H9 (cell line): ENCODE data around the gene RRP9. TPM values are rescaled to one million over a fixed set of nuclear protein-coding genes. Genes with fewer than 3 reads are reported as not detected.

ENCODE experiments used
- DNase-seq: peaks from one replicate; pipeline ENCODE4 v3.0.0-alpha.2; 2017
- H2AFZ ChIP-seq: one replicate; pipeline ENCODE4 v1.6.1; 2013; ENCODE audit warnings: mild to moderate bottlenecking, low read length, control low read depth, moderate library complexity
- H2AK5ac ChIP-seq: 2 replicates; pipeline ENCODE4 v1.6.1; 2013; ENCODE audit warnings: low read length, control low read depth, mixed read lengths; ENCODE audit not compliant: insufficient read length
- H2BK120ac ChIP-seq: one replicate; pipeline ENCODE4 v1.6.1; 2013; ENCODE audit warnings: low read depth, mild to moderate bottlenecking, low read length, control low read depth, inconsistent platforms; ENCODE audit not compliant: poor library complexity, severe bottlenecking
- H2BK12ac ChIP-seq: 2 replicates; pipeline ENCODE4 v1.6.1; 2013; ENCODE audit warnings: low read length, control low read depth, mixed read lengths, low read depth; ENCODE audit not compliant: insufficient read length
- H2BK15ac ChIP-seq: 2 replicates; pipeline ENCODE4 v1.6.1; 2013; ENCODE audit warnings: low read depth, low read length, control low read depth
- H2BK20ac ChIP-seq: one replicate; pipeline ENCODE4 v1.6.1; 2013; ENCODE audit warnings: low read depth, mild to moderate bottlenecking, low read length, control low read depth, inconsistent platforms; ENCODE audit not compliant: poor library complexity, severe bottlenecking
- H2BK5ac ChIP-seq: 2 replicates; pipeline ENCODE4 v1.6.1; 2013; ENCODE audit warnings: low read length, control low read depth, mixed read lengths; ENCODE audit not compliant: insufficient read length
- H3K14ac ChIP-seq: 2 replicates; pipeline ENCODE4 v1.6.1; 2013; ENCODE audit warnings: low read length, control low read depth; ENCODE audit not compliant: insufficient read depth
- H3K18ac ChIP-seq: 2 replicates; pipeline ENCODE4 v1.6.1; 2013; ENCODE audit warnings: low read depth, mild to moderate bottlenecking, mixed read lengths, low read length, control low read depth; ENCODE audit not compliant: insufficient read length
- H3K23ac ChIP-seq: 2 replicates; pipeline ENCODE4 v1.6.1; 2013; ENCODE audit warnings: low read length, control low read depth, mixed read lengths, low read depth; ENCODE audit not compliant: insufficient read length
- H3K23me2 ChIP-seq: 2 replicates; pipeline ENCODE4 v1.6.1; 2013; ENCODE audit warnings: low read depth, mild to moderate bottlenecking, mixed read lengths, low read length, control low read depth; ENCODE audit not compliant: insufficient read length, poor library complexity, severe bottlenecking
- H3K27ac ChIP-seq: 2 replicates; pipeline ENCODE4 v1.5.1; 2013; ENCODE audit warnings: low read length, control low read depth, mixed read lengths, low read depth; ENCODE audit not compliant: insufficient read length
- H3K27me3 ChIP-seq: 2 replicates; pipeline ENCODE4 v1.6.1; 2013; ENCODE audit warnings: low read length, control low read depth, inconsistent platforms; ENCODE audit not compliant: insufficient read depth
- H3K4ac ChIP-seq: 2 replicates; pipeline ENCODE4 v1.6.1; 2013; ENCODE audit warnings: low read depth, mild to moderate bottlenecking, control low read depth, inconsistent platforms, low read length, moderate library complexity
- H3K4me1 ChIP-seq: 2 replicates; pipeline ENCODE4 v1.6.1; 2013; ENCODE audit warnings: low read length, control low read depth, inconsistent platforms; ENCODE audit not compliant: insufficient read depth
- H3K4me2 ChIP-seq: 2 replicates; pipeline ENCODE4 v1.6.1; 2013; ENCODE audit warnings: low read length, control low read depth, mixed read lengths; ENCODE audit not compliant: insufficient read length, insufficient read depth
- H3K56ac ChIP-seq: 2 replicates; pipeline ENCODE4 v1.6.1; 2013; ENCODE audit warnings: low read depth, mild to moderate bottlenecking, mixed read lengths, low read length, control low read depth; ENCODE audit not compliant: insufficient read length
- H3K79me1 ChIP-seq: 2 replicates; pipeline ENCODE4 v1.6.1; 2013; ENCODE audit warnings: low read depth, mild to moderate bottlenecking, moderate library complexity, low read length, control low read depth, inconsistent platforms; ENCODE audit not compliant: insufficient read depth, poor library complexity, severe bottlenecking
- H3K79me2 ChIP-seq: 2 replicates; pipeline ENCODE4 v1.6.1; 2013; ENCODE audit warnings: low read length, control low read depth, inconsistent platforms; ENCODE audit not compliant: insufficient read depth
- H3K9ac ChIP-seq: 2 replicates; pipeline ENCODE4 v1.6.1; 2013; ENCODE audit warnings: low read length, control low read depth, mixed read lengths; ENCODE audit not compliant: insufficient read length; ENCODE audit errors: extremely low read depth
- H3K9me3 ChIP-seq: one replicate; pipeline ENCODE4 v1.6.1; 2013; ENCODE audit warnings: low read depth, low read length, inconsistent platforms; ENCODE audit not compliant: control insufficient read depth
- H3T11ph ChIP-seq: one replicate; pipeline ENCODE4 v1.6.1; 2013; ENCODE audit warnings: mild to moderate bottlenecking, low read length, control low read depth, inconsistent platforms
- H4K20me1 ChIP-seq: one replicate; pipeline ENCODE4 v1.6.1; 2013; ENCODE audit not compliant: control insufficient read depth, insufficient read length, insufficient read depth
- H4K5ac ChIP-seq: 2 replicates; pipeline ENCODE4 v1.6.1; 2013; ENCODE audit warnings: low read depth, mild to moderate bottlenecking, mixed read lengths, low read length, control low read depth; ENCODE audit not compliant: insufficient read length
- H4K8ac ChIP-seq: replicated peaks from 2 replicates; pipeline ENCODE4 v1.6.1; 2013; ENCODE audit warnings: low read length, control low read depth, mixed read lengths, low read depth; ENCODE audit not compliant: insufficient read length
- H4K91ac ChIP-seq: 2 replicates; pipeline ENCODE4 v1.6.1; 2013; ENCODE audit warnings: low read depth, mild to moderate bottlenecking, moderate library complexity, mixed read lengths, low read length, control low read depth; ENCODE audit not compliant: insufficient read length
- H3K27ac Mint-ChIP-seq, 3 experiments: 2 replicates in 2 of 3; 3 replicates in 1 of 3; pipeline ENCODE4 v1.8.0; 2020 to 2021; ENCODE audit warnings: mixed read lengths in 3 of 3, mild to moderate bottlenecking in 1 of 3, moderate library complexity in 1 of 3
- H3K27me3 Mint-ChIP-seq: 2 replicates; pipeline ENCODE4 v1.8.0; 2021; ENCODE audit warnings: low read depth, mild to moderate bottlenecking, moderate library complexity, mixed read lengths
- H3K36me3 Mint-ChIP-seq, 3 experiments: 2 replicates in 2 of 3; 3 replicates in 1 of 3; pipeline ENCODE4 v1.8.0; 2020 to 2021; ENCODE audit warnings: low read depth in 3 of 3, mixed read lengths in 3 of 3; ENCODE audit not compliant: insufficient read depth in 1 of 3
- H3K4me1 Mint-ChIP-seq, 2 experiments: 2 replicates each; pipeline ENCODE4 v1.8.0; 2020; ENCODE audit warnings: mixed read lengths in 2 of 2
- H3K4me3 Mint-ChIP-seq, 2 experiments: 2 replicates in 1 of 2; 3 replicates in 1 of 2; pipeline ENCODE4 v1.8.0; 2020 to 2021; ENCODE audit warnings: mild to moderate bottlenecking in 2 of 2, mixed read lengths in 2 of 2, moderate library complexity in 1 of 2
- H3K9me3 Mint-ChIP-seq, 2 experiments: 2 replicates in 1 of 2; 3 replicates in 1 of 2; pipeline ENCODE4 v1.8.0; 2020; ENCODE audit warnings: mild to moderate bottlenecking in 2 of 2, mixed read lengths in 2 of 2, moderate library complexity in 1 of 2
- WGBS: extraction: QIAGEN DNeasy Blood & Tissue Kit; methylation state at CpG from one replicate; pipeline ENCODE4 v1.1.7; 2013; ENCODE audit warnings: missing lambda C conversion rate, low lambda C conversion rate, mixed read lengths; ENCODE audit not compliant: insufficient read length; ENCODE audit errors: extremely low coverage; 5-methylcytosine and 5-hydroxymethylcytosine counted together
- total RNA-seq: library from RNA; stranded (reverse); gene quantifications from 2 replicates; pipeline ENCODE4 v1.2.1, GENCODE V29; 2021
- TF ChIP-seq, protein P1 (sequence below): fragments of 200-600 bp; sonication (generic); conservative IDR thresholded peaks from 3 replicates; pipeline ENCODE4 v1.8.0; 2021; ENCODE audit warnings: antibody characterized with exemption, mild to moderate bottlenecking

The RRP9 gene
- total RNA-seq, 1 experiment from 2014 or later: 64.0 TPM

DNA sequence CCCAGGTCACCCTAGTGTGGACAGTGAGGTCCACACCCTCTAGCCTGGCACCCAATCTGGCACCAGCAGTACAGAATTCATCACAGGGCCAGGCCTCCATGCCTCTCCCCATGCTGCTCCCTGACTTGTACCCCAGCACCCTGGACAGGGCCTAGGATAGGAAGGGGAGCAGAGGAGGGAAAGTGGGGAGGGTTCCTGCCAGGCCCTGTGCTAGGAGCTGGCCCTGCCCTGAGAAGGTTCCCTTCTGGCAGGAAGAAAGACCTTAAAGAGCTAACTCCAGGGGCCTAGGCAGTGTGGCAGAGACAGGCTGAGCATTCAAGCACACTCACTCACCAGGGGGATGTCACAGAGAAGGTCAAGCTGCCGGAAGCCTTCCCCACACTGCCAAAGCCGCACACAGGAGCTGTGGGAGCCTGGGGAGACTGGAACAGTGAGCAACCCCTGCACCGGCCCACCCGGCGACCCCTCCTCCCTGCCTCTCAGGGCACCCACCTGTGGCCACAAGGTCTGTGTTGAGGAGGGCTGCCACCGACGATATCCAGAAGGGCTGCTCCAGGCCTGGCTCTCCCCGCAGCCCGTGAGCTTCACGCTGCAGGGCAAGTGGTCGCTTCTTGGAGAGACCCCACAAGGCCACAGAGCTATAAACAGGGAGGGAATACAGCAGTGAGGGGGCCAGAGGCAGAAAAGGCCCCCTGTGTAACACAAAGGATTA lies 7.4 kb downstream of the RRP9 start:
- no peaks in the 10 kb centered on the region for H3K27me3 ChIP-seq
- no peaks in the 10 kb centered on the region; the same call in 1 of the 2 replicates for H3K27me3 Mint-ChIP-seq
- H2BK5ac ChIP-seq: no peak overlapping the region
- no peak overlapping the region for H3K23ac ChIP-seq
- H3K9me3 Mint-ChIP-seq: no peaks in the 10 kb centered on the region; a peak in 1 of 5 replicates
- no peak for DNase-seq
- no peak overlapping the region for H2AK5ac ChIP-seq
- H3K4me1 ChIP-seq: no peaks in the 10 kb centered on the region
- H3T11ph ChIP-seq: no peak overlapping the region
- no peak overlapping the region for H3K9ac ChIP-seq
- WGBS: no CpG with 5 or more reads among the region's 11 CpGs
- H4K20me1 ChIP-seq: no peaks in the 10 kb centered on the region
- peaks cover 54 to 82% (median 66%) of the 10 kb centered on the region in 3 experiments; a peak in 6 of 7 replicates for H3K36me3 Mint-ChIP-seq
- no peak overlapping the region for H3K14ac ChIP-seq
- H4K8ac ChIP-seq: no peak overlapping the region
- TF ChIP-seq, protein P1, sequence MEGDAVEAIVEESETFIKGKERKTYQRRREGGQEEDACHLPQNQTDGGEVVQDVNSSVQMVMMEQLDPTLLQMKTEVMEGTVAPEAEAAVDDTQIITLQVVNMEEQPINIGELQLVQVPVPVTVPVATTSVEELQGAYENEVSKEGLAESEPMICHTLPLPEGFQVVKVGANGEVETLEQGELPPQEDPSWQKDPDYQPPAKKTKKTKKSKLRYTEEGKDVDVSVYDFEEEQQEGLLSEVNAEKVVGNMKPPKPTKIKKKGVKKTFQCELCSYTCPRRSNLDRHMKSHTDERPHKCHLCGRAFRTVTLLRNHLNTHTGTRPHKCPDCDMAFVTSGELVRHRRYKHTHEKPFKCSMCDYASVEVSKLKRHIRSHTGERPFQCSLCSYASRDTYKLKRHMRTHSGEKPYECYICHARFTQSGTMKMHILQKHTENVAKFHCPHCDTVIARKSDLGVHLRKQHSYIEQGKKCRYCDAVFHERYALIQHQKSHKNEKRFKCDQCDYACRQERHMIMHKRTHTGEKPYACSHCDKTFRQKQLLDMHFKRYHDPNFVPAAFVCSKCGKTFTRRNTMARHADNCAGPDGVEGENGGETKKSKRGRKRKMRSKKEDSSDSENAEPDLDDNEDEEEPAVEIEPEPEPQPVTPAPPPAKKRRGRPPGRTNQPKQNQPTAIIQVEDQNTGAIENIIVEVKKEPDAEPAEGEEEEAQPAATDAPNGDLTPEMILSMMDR: no peak
- no peak overlapping the region for H4K91ac ChIP-seq
- H3K27ac ChIP-seq: no peak overlapping the region
- H4K5ac ChIP-seq: no peak overlapping the region
- H3K4me3 Mint-ChIP-seq: no peak overlapping the region
- no peak overlapping the region for H3K56ac ChIP-seq
- no peak overlapping the region for H3K4ac ChIP-seq
- H2BK12ac ChIP-seq: no peak overlapping the region
- no peak overlapping the region for H2BK120ac ChIP-seq
- no peaks in the 10 kb centered on the region for H3K23me2 ChIP-seq
- peaks cover 0 to 3% of the 10 kb centered on the region in 2 experiments; a peak in 2 of 4 replicates for H3K4me1 Mint-ChIP-seq
- peaks cover 6% of the 10 kb centered on the region for H3K79me1 ChIP-seq
- H2BK20ac ChIP-seq: no peak overlapping the region
- H3K27ac Mint-ChIP-seq: no peak overlapping the region
- H2AFZ ChIP-seq: no peak overlapping the region
- no peak overlapping the region for H3K4me2 ChIP-seq
- no peaks in the 10 kb centered on the region for H3K79me2 ChIP-seq
- H3K9me3 ChIP-seq: no peaks in the 10 kb centered on the region
- no peak overlapping the region for H2BK15ac ChIP-seq
- H3K18ac ChIP-seq: no peak overlapping the region
